Measurements from ENCODE around the gene CAND2. TPM values are rescaled to one million over a fixed set of nuclear protein-coding genes. Genes with fewer than 3 reads are reported as not detected.

CAND2 gene
- total RNA-seq, 6 experiments from 2014 or later, result 4.5 to 10.5 (median 8.3) TPM

GRCh38 chr3:12764171-12764776, 32.2 kb upstream of the CAND2 start:
- Mint-ChIP-seq H3K27me3 (ENCODE audit: insufficient read depth) (peaks cover 4% of the 10 kb centered on the region), H3K4me1 (ENCODE audit: low read depth) (peaks cover 24% of the 10 kb centered on the region), H3K4me3 (no peak overlapping the region), H3K9me3 (no peaks in the 10 kb centered on the region), H3K36me3 (ENCODE audit: low read depth) (no peaks in the 10 kb centered on the region), H3K27ac (no peak overlapping the region)
- DNase-seq, result no peak
- no peak for TF ChIP-seq CTCF (IDR thresholded peaks at IDR 0.05)

- H3K27me3 Mint-ChIP-seq (ENCODE audit: insufficient read depth), result peaks cover 3% of the 10 kb centered on the region
- no peaks in the 10 kb centered on the region for H3K9me3 Mint-ChIP-seq
- no peak for TF ChIP-seq CTCF (IDR thresholded peaks at IDR 0.05)
- H3K27ac Mint-ChIP-seq, result no peak overlapping the region
- no peaks in the 10 kb centered on the region for H3K36me3 Mint-ChIP-seq (ENCODE audit: low read depth)
- peaks cover 9% of the 10 kb centered on the region for H3K4me1 Mint-ChIP-seq (ENCODE audit: low read depth)
- no peak overlapping the region for H3K4me3 Mint-ChIP-seq
- DNase-seq, result no peak
Measured at GRCh38 chr3:12766541-12766940, 29.9 kb upstream of the CAND2 start.

GRCh38 chr3:12768579-12769527, 27.6 kb upstream of the CAND2 start:
- no peak overlapping the region for H3K4me3 Mint-ChIP-seq
- no peak overlapping the region for H3K27ac Mint-ChIP-seq

GRCh38 chr3:12769761-12770160, 26.7 kb upstream of the CAND2 start:
- no peaks in the 10 kb centered on the region for H3K36me3 Mint-ChIP-seq (ENCODE audit: low read depth)
- no peak overlapping the region for H3K27ac Mint-ChIP-seq
- no peak for TF ChIP-seq CTCF (IDR thresholded peaks at IDR 0.05)
- H3K4me3 Mint-ChIP-seq, result no peak overlapping the region
- no peak for DNase-seq
- peaks cover 8% of the 10 kb centered on the region for H3K27me3 Mint-ChIP-seq (ENCODE audit: insufficient read depth)
- no peaks in the 10 kb centered on the region for H3K9me3 Mint-ChIP-seq
- H3K4me1 Mint-ChIP-seq (ENCODE audit: low read depth), result no peaks in the 10 kb centered on the region

More at GRCh38 chr3:12768579-12769527, 27.6 kb upstream of the CAND2 start:
- Mint-ChIP-seq H3K27me3 (ENCODE audit: insufficient read depth) (peaks cover 6% of the 10 kb centered on the region), H3K36me3 (ENCODE audit: low read depth) (no peaks in the 10 kb centered on the region), H3K9me3 (no peaks in the 10 kb centered on the region), H3K4me1 (ENCODE audit: low read depth) (no peaks in the 10 kb centered on the region)
- no peak for TF ChIP-seq CTCF (IDR thresholded peaks at IDR 0.05)
- DNase-seq, result no peak

GRCh38 chr3:12771236-12771635, 25.2 kb upstream of the CAND2 start:
- 0 out of 2 replicates have a peak, but pooled peaks cover 6% of the 10 kb centered on the region for H3K36me3 Mint-ChIP-seq (ENCODE audit: low read depth)
- H3K4me1 Mint-ChIP-seq (ENCODE audit: low read depth), result no peaks in the 10 kb centered on the region
- no peak for DNase-seq
- H3K4me3 Mint-ChIP-seq, result no peak overlapping the region
- no peak overlapping the region for H3K27ac Mint-ChIP-seq
- TF ChIP-seq CTCF (IDR thresholded peaks at IDR 0.05), result no peak
- peaks cover 8% of the 10 kb centered on the region for H3K27me3 Mint-ChIP-seq (ENCODE audit: insufficient read depth)
- H3K9me3 Mint-ChIP-seq, result peaks cover 7% of the 10 kb centered on the region

Measured in HFFc6 (cell line).